Stomach (tissue), 4 donors: ENCODE results near the gene ANKRD17.

ENCODE experiments used
- EP300 ChIP-seq: sonication (generic); formaldehyde crosslinking; IDR thresholded peaks from one replicate; pipeline ENCODE4 v1.6.1; 2017; ENCODE audit warnings: antibody characterized with exemption
- POLR2A ChIP-seq, 4 donors: fragments of 450-650 bp; IDR thresholded peaks; one replicate each; pipeline ENCODE4 v1.6.1; 2016; ENCODE audit warnings: antibody characterized with exemption in 4 of 4, control low read depth in 2 of 4, mild to moderate bottlenecking in 1 of 4, moderate library complexity in 1 of 4
- POLR2AphosphoS5 ChIP-seq, 3 donors: sonication (generic); formaldehyde crosslinking; IDR thresholded peaks; one replicate each; pipeline ENCODE4 v1.6.1; 2016; ENCODE audit warnings: antibody characterized with exemption in 3 of 3
- TF ChIP-seq, protein P1 (sequence below), 7 experiments: fragments of 450-650 bp in 4 of 7; fragments of 200-600 bp in 3 of 7; sonication (generic) in 3 of 7; IDR thresholded peaks; one replicate each; pipeline ENCODE4 v1.5.1; 2016 to 2019; ENCODE audit warnings: antibody characterized with exemption in 7 of 7, control low read depth in 2 of 7, mild to moderate bottlenecking in 1 of 7

DNA sequence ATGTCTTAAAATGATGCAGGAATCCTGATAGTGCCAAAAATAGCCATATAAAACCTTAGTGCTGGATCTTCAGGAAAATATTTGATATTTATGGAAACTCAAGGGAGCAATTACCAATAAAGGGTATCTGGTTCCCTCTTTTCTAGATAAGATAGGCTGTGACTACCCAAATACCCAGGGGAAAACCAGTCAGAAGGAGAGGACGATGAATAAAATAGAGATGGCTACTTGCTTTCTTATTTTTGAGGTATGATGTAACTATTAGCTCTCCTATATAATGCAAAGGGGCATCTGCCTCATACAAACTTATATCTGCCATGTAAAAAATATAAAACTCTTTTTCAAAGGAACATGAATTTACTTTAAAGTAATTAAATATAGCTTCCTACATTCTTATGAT is 165.7 kb downstream of the ANKRD17 start:
- TF ChIP-seq, protein P1, sequence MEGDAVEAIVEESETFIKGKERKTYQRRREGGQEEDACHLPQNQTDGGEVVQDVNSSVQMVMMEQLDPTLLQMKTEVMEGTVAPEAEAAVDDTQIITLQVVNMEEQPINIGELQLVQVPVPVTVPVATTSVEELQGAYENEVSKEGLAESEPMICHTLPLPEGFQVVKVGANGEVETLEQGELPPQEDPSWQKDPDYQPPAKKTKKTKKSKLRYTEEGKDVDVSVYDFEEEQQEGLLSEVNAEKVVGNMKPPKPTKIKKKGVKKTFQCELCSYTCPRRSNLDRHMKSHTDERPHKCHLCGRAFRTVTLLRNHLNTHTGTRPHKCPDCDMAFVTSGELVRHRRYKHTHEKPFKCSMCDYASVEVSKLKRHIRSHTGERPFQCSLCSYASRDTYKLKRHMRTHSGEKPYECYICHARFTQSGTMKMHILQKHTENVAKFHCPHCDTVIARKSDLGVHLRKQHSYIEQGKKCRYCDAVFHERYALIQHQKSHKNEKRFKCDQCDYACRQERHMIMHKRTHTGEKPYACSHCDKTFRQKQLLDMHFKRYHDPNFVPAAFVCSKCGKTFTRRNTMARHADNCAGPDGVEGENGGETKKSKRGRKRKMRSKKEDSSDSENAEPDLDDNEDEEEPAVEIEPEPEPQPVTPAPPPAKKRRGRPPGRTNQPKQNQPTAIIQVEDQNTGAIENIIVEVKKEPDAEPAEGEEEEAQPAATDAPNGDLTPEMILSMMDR (IDR thresholded peaks at IDR 0.05) = no peak
- no peak for TF ChIP-seq POLR2AphosphoS5 (IDR thresholded peaks at IDR 0.05)
- no peak for TF ChIP-seq EP300
- no peak for TF ChIP-seq POLR2A (IDR thresholded peaks at IDR 0.05)
